ENCODE data around the gene ZFAND4. TPM values are rescaled to one million over a fixed set of nuclear protein-coding genes. Genes with fewer than 3 reads are reported as not detected.
"Not testable (repeated sequence)": the region's sequence is repeated elsewhere in the genome, so short reads cannot be mapped to it uniquely, and the experiment has no call there.

Gene ZFAND4
- total RNA-seq, 1 donor from 2014 or later = 15.0 TPM

GRCh38 chr10:45647118-45647517, 25.5 kb downstream of the ZFAND4 start:
- ATAC-seq (no peak), DNase-seq (ENCODE audit: low spot score) (no peak)
- intact Hi-C loops (cut with DNase I) = no loop called here

- ATAC-seq (no peak), DNase-seq (ENCODE audit: low spot score) (no peak)
- intact Hi-C loops (cut with DNase I) = no loop called here
These were observed 26.1 kb downstream of the ZFAND4 start for GRCh38 chr10:45646384-45647050.

- intact Hi-C loops (cut with DNase I) = no loop called here
- no peak for DNase-seq (ENCODE audit: low spot score)
- ATAC-seq = no peak
These were observed 28.0 kb downstream of the ZFAND4 start for GRCh38 chr10:45644527-45644926.

DNA sequence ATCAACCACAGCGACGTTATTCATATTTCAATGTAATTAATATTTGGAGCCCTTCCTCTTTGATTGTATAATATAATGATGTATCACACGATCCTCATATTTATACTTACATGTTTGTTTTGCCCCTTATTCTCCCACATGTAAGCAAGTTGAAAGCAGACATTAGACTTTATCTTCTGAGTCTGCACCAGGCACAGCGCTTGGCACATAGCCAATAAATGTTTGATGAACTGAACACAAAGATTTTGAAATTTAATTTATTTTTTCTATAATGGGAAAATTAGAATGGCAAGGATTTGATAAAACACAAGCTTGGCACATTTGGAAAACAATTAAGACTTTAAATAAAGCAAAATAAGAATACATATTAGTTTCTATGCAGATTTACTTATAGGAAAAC, 31.6 kb downstream of the ZFAND4 start:
- intact Hi-C loops (cut with DNase I) = no loop called here
- ATAC-seq (no peak), DNase-seq (ENCODE audit: low spot score) (no peak)

GRCh38 chr10:45640049-45640448, 32.5 kb downstream of the ZFAND4 start:
- intact Hi-C loops (cut with DNase I) = no loop called here
- no peak for DNase-seq (ENCODE audit: low spot score)
- ATAC-seq = no peak

DNA sequence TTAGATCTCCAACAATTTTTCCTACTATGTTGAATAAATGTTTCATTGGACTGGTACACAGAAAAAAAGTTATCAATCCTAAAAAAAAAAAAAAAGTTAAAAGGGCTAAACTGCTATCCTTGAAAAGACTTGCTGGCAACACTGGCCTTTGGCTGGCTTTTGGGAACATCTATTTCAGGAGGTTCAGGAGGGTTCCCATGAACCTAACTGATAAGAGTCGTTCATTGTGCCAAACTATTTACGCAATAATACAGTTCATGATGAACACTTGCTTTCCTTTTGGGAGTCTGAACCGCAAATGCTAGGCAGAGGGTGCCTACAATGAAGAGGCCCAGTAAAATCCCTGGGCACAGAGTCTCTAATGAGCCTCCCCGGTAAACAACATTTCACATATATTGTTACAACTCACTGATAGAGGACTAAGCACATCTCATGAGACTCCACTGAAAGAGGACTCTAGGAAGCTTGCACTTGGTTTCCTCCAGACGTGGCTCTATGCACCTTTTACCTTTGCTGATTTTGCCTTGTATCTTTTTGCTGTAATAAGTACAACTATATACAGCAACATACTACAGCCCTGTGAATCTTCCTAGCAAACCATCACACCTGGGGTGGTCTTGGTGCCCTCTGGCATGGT, 45.0 kb downstream of the ZFAND4 start:
- DNase-seq (ENCODE audit: low spot score) (no peak), ATAC-seq (no peak)
- intact Hi-C loops (cut with DNase I) = no loop called here

DNA sequence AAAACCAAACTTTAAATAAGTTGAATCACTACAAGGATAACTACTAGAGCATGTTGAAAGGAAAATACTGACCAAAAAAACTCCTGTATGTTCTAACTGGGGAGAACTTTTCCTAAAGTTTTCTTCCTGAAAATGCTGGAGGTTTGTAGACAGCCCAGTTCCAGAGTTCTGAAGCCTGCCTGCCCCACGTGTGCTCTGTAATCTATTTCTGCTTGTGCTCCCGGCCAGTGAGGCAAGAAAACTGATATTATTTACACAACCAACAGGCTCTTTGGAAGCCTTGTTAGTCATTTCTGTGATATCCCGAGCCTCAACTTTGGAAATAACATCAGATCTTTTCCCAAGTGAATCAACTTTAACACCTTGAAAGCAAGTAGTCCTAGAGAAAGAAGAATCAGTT, 46.7 kb downstream of the ZFAND4 start:
- DNase-seq (ENCODE audit: low spot score) = no peak
- no peak for ATAC-seq
- intact Hi-C loops (cut with DNase I) = no loop called here

DNA sequence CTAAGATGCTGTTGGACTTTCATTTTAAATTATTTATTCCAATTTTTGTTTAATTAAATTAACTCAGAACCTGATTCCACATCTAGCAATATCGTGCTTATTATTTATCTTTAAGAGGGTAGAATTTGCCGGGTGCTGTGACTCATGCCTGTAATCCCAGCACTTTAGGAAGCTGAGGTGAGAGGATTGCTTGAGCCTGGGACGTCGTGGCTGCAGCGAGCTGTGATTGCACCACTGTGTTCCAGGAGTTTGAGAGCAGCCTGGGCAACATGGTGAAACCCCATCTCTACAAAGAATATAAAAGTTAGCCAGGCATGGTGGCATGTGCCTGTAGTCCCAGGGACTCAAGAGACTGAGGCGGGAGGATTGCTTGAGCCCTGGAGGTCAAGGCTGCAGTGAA, 47.8 kb downstream of the ZFAND4 start:
- intact Hi-C loops (cut with DNase I) = no loop called here
- ATAC-seq (no peak), DNase-seq (ENCODE audit: low spot score) (no peak)

- no peak for DNase-seq (ENCODE audit: low spot score)
- no peak for ATAC-seq
- intact Hi-C loops (cut with DNase I) = no loop called here
These were observed 57.7 kb downstream of the ZFAND4 start for GRCh38 chr10:45614869-45615268.

- intact Hi-C loops (cut with DNase I) = no loop called here
- ATAC-seq = no peak
- no peak for DNase-seq (ENCODE audit: low spot score)
These were observed 59.8 kb downstream of the ZFAND4 start for GRCh38 chr10:45612741-45613140.

DNA sequence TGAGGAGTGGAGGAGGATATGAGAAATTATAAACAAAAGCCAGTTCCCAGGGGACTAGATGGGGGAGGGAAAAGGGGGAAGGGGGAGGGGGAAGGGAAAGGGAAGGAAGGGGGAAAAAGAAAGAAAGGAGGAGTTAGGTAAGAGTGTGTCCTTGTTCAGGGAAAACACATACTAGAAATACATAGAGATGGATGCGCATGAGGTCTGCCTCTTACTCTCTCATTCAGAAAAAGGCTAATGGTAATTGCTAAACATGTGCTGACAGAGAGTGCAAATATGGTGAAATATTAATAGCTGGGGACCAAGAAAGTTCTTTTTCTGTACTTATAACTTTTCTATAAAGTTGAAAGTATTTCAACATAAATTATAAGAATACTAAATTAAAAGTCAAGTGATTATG, 64.5 kb downstream of the ZFAND4 start:
- no peak for ATAC-seq
- intact Hi-C loops (cut with DNase I) = no loop called here
- DNase-seq (ENCODE audit: low spot score) = no peak

- ATAC-seq = no peak
- no peak for DNase-seq (ENCODE audit: low spot score)
- intact Hi-C loops (cut with DNase I) = no loop called here
These were observed 65.3 kb downstream of the ZFAND4 start for GRCh38 chr10:45607276-45607675.

- DNase-seq (ENCODE audit: low spot score) = no peak
- intact Hi-C loops (cut with DNase I) = no loop called here
- no peak for ATAC-seq
These were observed 69.7 kb downstream of the ZFAND4 start for GRCh38 chr10:45602836-45603235.

DNA sequence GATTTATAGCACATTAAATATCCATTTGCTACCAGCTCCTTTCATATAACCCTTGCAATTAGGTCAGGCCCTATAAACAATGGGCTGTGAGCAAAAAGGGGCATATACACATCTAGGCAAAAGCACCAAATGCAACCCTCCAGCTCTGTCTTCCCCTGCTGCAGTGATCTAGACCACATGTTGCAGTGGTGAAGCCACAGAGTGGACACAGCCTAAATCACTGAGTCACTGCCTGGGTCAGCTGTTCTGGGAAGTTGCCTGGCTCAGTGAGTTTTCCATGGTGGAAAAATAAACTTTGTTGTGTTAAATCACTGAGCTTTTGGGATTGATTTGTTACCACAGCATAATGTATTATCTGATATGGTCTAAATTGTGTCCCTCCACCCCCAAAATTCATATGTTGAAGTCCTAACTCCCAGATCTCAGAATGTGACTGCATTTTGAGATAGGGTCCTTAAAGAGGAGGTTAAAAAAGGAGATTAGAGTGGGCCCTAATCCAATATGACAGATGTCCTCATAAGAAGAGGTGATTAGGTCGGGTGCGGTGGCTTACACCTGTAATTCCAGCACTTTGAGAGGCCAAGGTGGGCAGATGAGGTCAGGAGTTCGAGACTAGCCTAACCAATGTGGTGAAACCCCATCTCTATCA, 70.4 kb downstream of the ZFAND4 start:
- intact Hi-C loops (cut with DNase I) = no loop called here
- ATAC-seq (no peak), DNase-seq (ENCODE audit: low spot score) (no peak)

GRCh38 chr10:45601254-45601930, 71.2 kb downstream of the ZFAND4 start:
- ATAC-seq; intact Hi-C loops (cut with DNase I); DNase-seq (ENCODE audit: low spot score): not testable (repeated sequence)

GRCh38 chr10:45600337-45601253, 72.0 kb downstream of the ZFAND4 start:
- ATAC-seq; intact Hi-C loops (cut with DNase I); DNase-seq (ENCODE audit: low spot score): not testable (repeated sequence)

DNA sequence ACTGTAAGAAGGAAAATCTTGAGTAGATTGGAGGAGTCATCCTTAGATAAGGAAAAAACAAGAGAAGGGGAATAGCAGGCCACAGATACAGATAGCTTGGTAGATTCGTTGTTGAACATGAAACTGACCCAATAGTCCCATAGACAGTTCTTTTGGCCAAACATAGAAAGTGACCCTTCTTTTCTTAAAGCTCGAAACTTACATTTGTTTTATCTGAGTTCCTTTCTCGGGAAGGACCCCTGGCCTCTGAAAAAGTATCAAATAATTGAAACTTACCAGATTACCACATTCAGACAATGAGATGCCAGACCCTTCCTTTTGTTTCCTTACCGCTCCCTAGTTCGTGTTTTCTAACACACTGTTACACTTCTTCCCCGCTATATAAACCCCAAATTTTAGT, 72.9 kb downstream of the ZFAND4 start:
- ATAC-seq (no peak), DNase-seq (ENCODE audit: low spot score) (no peak)
- intact Hi-C loops (cut with DNase I) = no loop called here

- intact Hi-C loops (cut with DNase I) = no loop called here
- no peak for DNase-seq (ENCODE audit: low spot score)
- no peak for ATAC-seq
These were observed 73.5 kb downstream of the ZFAND4 start for GRCh38 chr10:45599021-45599603.

DNA sequence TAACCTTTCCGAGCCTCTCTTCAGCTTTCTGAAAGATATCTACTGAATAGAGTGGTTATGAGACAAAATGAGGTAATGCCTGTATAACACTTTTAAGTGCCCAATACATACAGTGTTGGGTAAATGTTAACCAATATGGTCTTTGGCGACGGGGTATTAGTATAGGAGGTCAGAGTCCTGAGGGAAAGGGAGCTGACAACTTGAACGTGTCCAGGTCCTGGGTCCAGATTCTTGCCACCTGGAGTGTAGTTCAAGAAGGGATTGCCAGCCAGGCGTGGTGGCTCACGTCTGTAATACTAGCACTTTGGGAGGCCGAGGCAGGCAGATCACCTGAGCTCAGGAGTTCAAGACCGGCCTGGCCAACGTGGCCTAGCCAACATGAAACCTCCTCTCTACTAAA, 76.0 kb downstream of the ZFAND4 start:
- intact Hi-C loops (cut with DNase I) = no loop called here
- no peak for ATAC-seq
- no peak for DNase-seq (ENCODE audit: low spot score)

Data from sciatic nerve (tissue), 2 donors.